Endothelial cell of hepatic sinusoid (primary cell): ENCODE results near the gene SERINC4.
"Not testable (repeated sequence)": the region's sequence is repeated elsewhere in the genome, so short reads cannot be mapped to it uniquely, and the experiment has no call there.

Experiments
- in situ Hi-C: cut with HindIII; loops from 2 replicates; pipeline ENCODE4 v1.10.0; 2017; ENCODE audit warnings: low sequenced_read_pairs

The SERINC4 gene

DNA sequence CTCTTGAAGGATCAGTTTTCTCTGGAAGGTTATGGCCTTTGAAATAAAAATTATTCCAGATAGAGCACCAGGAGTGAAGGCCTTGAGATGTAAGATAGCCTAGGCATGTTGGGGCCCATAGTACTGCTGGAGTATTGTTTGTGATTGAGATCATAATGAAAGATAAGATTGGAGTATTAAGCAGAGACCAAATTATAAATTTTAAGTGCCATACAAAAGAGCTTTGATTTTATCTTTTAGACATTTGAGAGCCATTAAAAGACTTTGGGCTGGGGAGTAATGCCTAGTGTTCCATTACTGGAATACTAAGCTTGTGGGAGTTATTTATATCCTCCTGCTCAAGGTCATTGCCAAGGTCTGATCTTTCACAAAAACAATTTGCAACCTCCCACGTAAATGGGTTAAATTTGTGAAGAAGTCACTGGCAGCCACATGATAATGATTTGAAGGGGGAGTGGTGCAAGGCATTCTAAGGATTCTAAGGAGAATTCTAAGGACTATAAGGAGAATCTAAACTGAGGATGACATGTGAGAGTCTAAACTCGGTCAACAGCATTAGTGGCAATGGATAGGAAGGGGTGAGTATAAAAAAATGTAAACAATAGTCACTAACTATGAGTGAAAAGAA is 36.1 kb downstream of the SERINC4 start:
- in situ Hi-C loops, result no loop called here

DNA sequence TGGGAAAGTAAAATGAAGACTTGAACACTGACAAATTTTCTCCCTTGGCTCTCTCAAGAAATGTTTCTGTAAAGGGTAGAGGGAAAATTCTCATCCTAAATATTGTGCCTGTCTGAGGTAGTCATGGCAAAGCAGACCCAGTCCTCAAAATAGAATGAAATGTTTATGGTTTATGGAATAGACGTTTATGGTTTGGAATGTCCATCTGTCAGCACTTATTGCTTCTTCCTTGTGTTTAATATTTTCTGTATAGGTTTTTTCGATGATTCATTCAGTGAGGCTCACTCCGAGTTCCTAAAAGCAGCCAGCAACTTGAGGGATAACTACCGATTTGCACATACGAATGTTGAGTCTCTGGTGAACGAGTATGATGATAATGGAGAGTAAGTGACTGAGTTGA is 37.2 kb downstream of the SERINC4 start:
- in situ Hi-C loops, result no loop called here

DNA sequence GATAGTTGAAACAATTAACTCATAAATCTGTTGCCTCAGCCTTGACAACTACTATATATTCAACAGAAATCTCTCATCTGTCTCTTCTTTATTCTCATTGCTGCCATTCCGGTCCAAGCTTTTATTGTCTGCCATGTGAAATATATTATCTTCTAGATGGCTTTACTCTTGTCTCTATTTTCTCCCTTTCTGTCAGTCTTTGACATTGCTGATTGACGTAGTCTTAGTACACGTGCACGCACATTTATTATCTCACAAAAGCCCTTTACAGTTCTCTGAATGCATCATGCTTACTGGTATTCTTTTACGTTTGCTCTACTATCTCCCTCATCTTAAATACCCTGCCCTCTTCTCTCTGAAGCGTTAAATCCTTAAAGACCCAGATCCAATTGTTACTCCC is 48.1 kb downstream of the SERINC4 start:
- in situ Hi-C loops, result no loop called here

DNA sequence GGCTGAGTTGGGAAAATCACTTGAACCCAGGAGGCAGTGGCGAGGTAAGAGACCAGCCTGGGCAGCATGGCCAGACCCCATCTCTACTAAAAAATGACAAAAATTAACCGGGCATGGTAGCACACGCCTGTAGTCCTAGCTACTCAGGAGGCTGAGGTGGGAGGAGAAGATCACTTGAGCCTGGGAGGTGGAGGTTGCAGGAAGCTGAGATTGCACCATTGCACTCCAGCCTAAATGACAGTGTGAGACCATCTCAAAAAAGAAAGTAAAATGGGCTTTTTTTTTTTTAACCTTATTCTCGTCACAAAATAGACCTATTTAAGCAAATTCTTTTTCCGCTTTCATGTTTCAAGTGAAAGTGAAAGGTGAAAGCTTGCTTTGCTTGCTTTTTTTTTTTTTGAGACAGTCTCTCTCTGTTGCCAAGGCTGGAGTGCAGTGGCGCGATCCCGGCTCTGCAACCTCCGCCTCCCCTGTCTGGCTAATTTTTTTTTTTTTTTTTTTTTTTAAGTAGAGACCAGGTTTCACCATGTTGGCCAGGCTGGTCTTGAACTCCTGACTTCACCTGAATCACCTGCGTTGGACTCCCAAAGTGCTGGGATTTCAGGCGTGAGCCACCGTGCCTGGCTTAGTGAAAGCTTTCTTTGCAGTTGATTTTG is 50.2 kb downstream of the SERINC4 start:
- in situ Hi-C loops, result no loop called here

DNA sequence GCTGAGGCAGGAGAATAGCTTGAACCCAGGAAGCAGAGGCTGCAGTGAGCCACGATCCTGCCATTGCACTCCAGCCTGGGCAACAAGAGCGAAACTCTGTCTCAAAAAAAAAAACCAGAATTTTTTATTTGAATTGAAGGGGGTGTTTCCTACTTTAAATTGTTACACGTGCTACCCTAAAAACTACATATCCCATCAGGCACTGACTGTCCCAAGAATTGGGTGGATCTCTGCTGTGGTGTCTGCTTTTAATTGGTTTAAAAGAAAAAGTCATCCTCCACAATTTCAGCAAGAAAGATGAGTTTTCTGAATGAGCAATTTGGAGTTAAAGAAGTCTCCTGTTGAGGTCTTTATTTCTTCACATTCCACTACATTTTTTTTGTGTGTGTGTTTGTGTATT is 51.6 kb downstream of the SERINC4 start:
- in situ Hi-C loops, result no loop called here

DNA sequence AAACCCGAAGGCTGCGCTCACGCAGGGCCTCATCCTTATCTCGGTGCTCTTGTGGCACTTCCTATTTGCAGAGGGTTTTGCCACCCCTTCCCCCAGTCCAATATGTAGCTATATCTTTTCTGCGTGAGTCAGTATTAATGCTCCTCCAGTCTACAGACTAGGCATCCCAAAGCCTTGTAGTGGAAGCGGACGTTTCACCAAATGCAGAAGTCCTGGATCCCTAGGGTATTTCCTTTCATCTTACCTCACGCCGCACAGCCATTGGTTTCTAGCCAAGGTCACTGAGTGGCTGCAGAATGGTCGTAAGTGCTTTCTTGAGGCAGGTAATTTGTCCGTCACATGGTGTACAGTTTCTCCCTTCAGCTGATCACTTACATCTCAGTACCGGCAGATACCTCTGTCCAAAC is 53.1 kb downstream of the SERINC4 start:
- in situ Hi-C loops, result not testable (repeated sequence)

DNA sequence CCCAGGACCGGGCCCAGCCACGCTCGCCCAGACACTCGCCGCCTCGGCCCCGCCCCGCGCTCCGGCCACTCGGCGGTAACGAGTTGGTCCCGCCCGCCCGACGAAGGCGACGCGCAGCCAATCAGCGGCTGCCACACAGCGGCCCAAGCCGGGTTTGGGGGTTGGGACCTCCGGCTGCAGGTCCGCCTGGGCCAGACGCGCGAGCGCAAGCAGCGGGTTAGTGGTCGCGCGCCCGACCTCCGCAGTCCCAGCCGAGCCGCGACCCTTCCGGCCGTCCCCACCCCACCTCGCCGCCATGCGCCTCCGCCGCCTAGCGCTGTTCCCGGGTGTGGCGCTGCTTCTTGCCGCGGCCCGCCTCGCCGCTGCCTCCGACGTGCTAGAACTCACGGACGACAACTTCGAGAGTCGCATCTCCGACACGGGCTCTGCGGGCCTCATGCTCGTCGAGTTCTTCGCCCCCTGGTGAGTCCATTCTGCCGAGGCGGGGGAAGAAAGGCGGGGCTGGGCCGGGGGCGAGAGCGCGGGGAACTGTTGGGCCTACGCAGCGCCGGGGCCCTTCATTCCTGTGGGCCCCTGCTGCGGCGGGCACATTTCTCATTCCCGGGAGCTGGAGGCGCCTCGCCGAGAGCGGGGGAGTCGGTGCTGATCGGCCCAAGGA is 53.6 kb downstream of the SERINC4 start, which contains the start of gene PDIA3:
Gene PDIA3 (plus strand): TSS at position 194 of the 658 bp plus-strand sequence. CDS start 102 bp downstream, at position 296.
- in situ Hi-C loops, result not testable (repeated sequence)
